KOPT-K1 (cell line): Measurements from ENCODE around the gene UBE2E1.
A peak's percentile ranks its signal among the peaks of the same experiment; 100 is the strongest.
"Not testable (repeated sequence)": the region's sequence is repeated elsewhere in the genome, so short reads cannot be mapped to it uniquely, and the experiment has no call there.

Source experiments
- H3K27ac ChIP-seq: fragments of 200-600 bp; sonication (generic); 2 replicates; pipeline ENCODE4 v1.5.1; 2016; ENCODE audit warnings: antibody characterized with exemption, mild to moderate bottlenecking, low read depth, low read length; ENCODE audit not compliant: poor library complexity, severe bottlenecking
- H3K36me3 ChIP-seq: fragments of 200-600 bp; sonication (generic); 2 replicates; pipeline ENCODE4 v1.5.1; 2017; ENCODE audit warnings: antibody characterized with exemption, mild to moderate bottlenecking, low read length, moderate library complexity; ENCODE audit not compliant: insufficient read depth
- H3K9me3 ChIP-seq: fragments of 200-600 bp; sonication (generic); 2 replicates; pipeline ENCODE4 v1.5.1; 2017; ENCODE audit warnings: antibody characterized with exemption, low read length, mild to moderate bottlenecking; ENCODE audit not compliant: insufficient read depth, poor library complexity, severe bottlenecking

UBE2E1 gene

GRCh38 chr3:23916886-23917678 is 111.3 kb downstream of the UBE2E1 start, which contains the start of the genes NKIRAS1 and RPL15:
Gene NKIRAS1 (minus strand): TSS chr3:23916990. CDS start chr3:23910904, 6,086 bp downstream.
Gene RPL15 (plus strand): TSS chr3:23917132. CDS start chr3:23917860, 728 bp downstream.
- Histone ChIP-seq H3K36me3 (peaks cover 47% of the 10 kb centered on the region), H3K27ac (peak within 1 kb of the TSS; percentile 85), H3K9me3 (no peaks in the 10 kb centered on the region)

- Histone ChIP-seq H3K36me3 (peaks cover 50% of the 10 kb centered on the region), H3K27ac (peak overlapping the region; percentile 85)
- H3K9me3 ChIP-seq, result not testable (repeated sequence)
Observed at GRCh38 chr3:23917679-23918303, 112.0 kb downstream of the UBE2E1 start.

GRCh38 chr3:23918331-23918730 is 112.6 kb downstream of the UBE2E1 start:
- Histone ChIP-seq H3K27ac (peak overlapping the region; percentile 85), H3K36me3 (peaks cover 56% of the 10 kb centered on the region)
- not testable (repeated sequence) for H3K9me3 ChIP-seq

GRCh38 chr3:23919628-23920027 is 113.9 kb downstream of the UBE2E1 start:
- peaks cover 60% of the 10 kb centered on the region for H3K36me3 ChIP-seq
- H3K27ac ChIP-seq, result no peak overlapping the region
- H3K9me3 ChIP-seq, result no peaks in the 10 kb centered on the region

GRCh38 chr3:23920151-23920655 is 114.4 kb downstream of the UBE2E1 start:
- Histone ChIP-seq H3K36me3 (peaks cover 60% of the 10 kb centered on the region), H3K27ac (no peak overlapping the region)

GRCh38 chr3:23921052-23921511 is 115.3 kb downstream of the UBE2E1 start:
- H3K27ac ChIP-seq, result no peak overlapping the region
- H3K36me3 ChIP-seq, result peaks cover 60% of the 10 kb centered on the region
- no peaks in the 10 kb centered on the region for H3K9me3 ChIP-seq

More at GRCh38 chr3:23920151-23920655, 114.4 kb downstream of the UBE2E1 start:
- H3K9me3 ChIP-seq, result no peaks in the 10 kb centered on the region

- H3K36me3 ChIP-seq, result peaks cover 46% of the 10 kb centered on the region
- H3K9me3 ChIP-seq, result no peaks in the 10 kb centered on the region
- no peak overlapping the region for H3K27ac ChIP-seq
Observed at GRCh38 chr3:23923786-23924185, 118.0 kb downstream of the UBE2E1 start.

- Histone ChIP-seq H3K27ac (no peak overlapping the region), H3K9me3 (no peaks in the 10 kb centered on the region), H3K36me3 (peaks cover 22% of the 10 kb centered on the region)
Observed at GRCh38 chr3:23926246-23926645, 120.5 kb downstream of the UBE2E1 start.

GRCh38 chr3:23926736-23927135 is 121.0 kb downstream of the UBE2E1 start:
- H3K9me3 ChIP-seq, result no peaks in the 10 kb centered on the region
- H3K36me3 ChIP-seq, result peaks cover 17% of the 10 kb centered on the region
- H3K27ac ChIP-seq, result no peak overlapping the region

- H3K9me3 ChIP-seq, result no peaks in the 10 kb centered on the region
Observed at GRCh38 chr3:23928524-23928923, 122.8 kb downstream of the UBE2E1 start.

GRCh38 chr3:23931597-23931996 is 125.8 kb downstream of the UBE2E1 start:
- Histone ChIP-seq H3K9me3 (no peaks in the 10 kb centered on the region), H3K27ac (no peak overlapping the region)

More at GRCh38 chr3:23928524-23928923, 122.8 kb downstream of the UBE2E1 start:
- peaks cover 5% of the 10 kb centered on the region; the same call in 1 of the 2 replicates for H3K36me3 ChIP-seq
- no peak overlapping the region for H3K27ac ChIP-seq

GRCh38 chr3:23932571-23932970 is 126.8 kb downstream of the UBE2E1 start:
- Histone ChIP-seq H3K36me3 (no peaks in the 10 kb centered on the region), H3K27ac (no peak overlapping the region), H3K9me3 (no peaks in the 10 kb centered on the region)

More at GRCh38 chr3:23931597-23931996, 125.8 kb downstream of the UBE2E1 start:
- H3K36me3 ChIP-seq, result no peaks in the 10 kb centered on the region

- no peak overlapping the region for H3K27ac ChIP-seq
- H3K36me3 ChIP-seq, result no peaks in the 10 kb centered on the region
- H3K9me3 ChIP-seq, result no peaks in the 10 kb centered on the region
Observed at GRCh38 chr3:23934253-23934652, 128.5 kb downstream of the UBE2E1 start.

- H3K36me3 ChIP-seq, result no peaks in the 10 kb centered on the region
- no peaks in the 10 kb centered on the region for H3K9me3 ChIP-seq
Observed at GRCh38 chr3:23937296-23937695, 131.5 kb downstream of the UBE2E1 start.

GRCh38 chr3:23938688-23939087 is 132.9 kb downstream of the UBE2E1 start:
- Histone ChIP-seq H3K9me3 (no peaks in the 10 kb centered on the region), H3K36me3 (no peaks in the 10 kb centered on the region), H3K27ac (no peak overlapping the region)

More at GRCh38 chr3:23937296-23937695, 131.5 kb downstream of the UBE2E1 start:
- H3K27ac ChIP-seq, result no peak overlapping the region
